HG03457 (cell line): ENCODE results near the gene NUDT14.

ENCODE experiments used
- ATAC-seq: cut with Tn5 transposase; IDR thresholded peaks from one replicate; pipeline ENCODE4 v1.9.1; 2021; ENCODE audit warnings: moderate number of reproducible peaks; ENCODE audit not compliant: unreplicated experiment

Gene NUDT14

DNA sequence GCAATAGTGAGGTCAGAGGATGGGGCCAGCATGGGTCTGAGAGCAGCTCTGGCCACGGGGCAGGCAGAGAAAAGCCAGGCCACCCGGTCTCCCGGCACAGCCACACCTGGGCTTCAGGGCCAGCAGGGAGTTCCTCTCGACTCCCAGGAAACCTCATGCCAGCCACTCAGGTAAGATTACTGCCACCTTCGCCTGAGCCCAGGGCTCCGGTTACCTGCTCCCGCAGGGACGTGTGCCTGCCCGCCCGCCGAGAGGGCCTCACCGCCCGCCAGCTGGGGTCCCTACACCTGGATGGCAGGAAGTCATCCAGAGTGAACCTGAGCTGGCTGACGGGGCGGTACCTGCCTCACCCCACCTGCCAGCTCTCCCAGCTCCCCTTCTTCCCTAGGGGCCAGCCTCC is 19.8 kb downstream of the NUDT14 start:
- no peak for ATAC-seq

DNA sequence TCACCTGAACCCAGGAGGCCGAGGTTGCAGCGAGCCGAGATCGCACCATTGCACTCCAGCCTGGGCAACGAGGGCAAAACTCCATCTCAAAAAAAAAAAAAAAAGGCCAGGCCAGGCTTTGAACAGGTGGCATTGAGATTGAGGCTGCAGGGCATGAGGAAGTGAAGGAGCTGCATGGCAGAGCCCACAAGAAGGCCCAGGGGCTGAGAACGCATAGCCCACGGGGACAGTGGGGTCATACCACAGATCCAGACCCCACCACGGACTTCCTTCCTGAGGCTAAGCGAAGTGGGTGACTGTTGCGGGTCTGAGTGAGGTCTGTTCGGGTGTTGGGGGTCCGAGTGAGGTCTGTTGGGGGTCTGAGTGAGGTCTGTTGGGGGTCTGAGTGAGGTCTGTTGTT is 20.3 kb downstream of the NUDT14 start:
- no peak for ATAC-seq

DNA sequence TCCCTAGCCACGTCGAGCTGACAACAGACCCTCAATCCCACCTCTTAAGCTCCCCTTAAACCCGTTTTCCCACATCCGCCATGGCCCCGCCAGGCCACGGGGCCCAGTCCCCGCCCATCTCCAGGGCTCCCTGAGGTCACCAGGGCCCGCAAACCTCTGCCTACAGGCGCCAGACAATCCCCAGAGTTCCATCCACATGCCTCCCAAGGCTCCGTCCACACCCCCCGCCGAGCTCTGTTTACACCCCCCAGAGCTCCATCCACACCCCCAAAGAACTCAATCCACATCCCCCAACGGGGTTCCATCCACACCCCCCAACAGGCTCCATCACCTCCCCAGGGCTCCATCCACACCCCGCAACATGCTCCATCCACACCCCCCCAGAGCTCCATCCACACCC is 21.8 kb downstream of the NUDT14 start:
- no peak for ATAC-seq

DNA sequence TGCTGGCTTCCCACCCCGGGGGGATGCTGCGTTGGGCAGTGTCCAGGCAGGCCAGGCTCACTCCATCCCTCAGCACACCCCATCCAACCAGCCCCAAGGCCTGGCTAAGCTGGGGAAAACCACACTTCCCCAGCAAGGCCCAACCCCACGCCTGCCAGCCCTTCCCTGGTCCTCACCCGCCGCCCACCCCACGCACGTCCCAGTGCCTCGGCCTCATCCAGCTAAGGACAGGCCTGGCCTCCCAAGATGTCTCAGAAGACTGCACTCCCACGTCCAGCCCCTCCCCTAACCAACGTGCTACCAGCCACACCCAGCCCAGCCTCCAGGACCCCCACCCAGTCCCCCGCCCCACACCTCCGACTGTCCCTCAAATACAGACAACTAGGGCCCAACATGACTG is 22.3 kb downstream of the NUDT14 start:
- no peak for ATAC-seq

DNA sequence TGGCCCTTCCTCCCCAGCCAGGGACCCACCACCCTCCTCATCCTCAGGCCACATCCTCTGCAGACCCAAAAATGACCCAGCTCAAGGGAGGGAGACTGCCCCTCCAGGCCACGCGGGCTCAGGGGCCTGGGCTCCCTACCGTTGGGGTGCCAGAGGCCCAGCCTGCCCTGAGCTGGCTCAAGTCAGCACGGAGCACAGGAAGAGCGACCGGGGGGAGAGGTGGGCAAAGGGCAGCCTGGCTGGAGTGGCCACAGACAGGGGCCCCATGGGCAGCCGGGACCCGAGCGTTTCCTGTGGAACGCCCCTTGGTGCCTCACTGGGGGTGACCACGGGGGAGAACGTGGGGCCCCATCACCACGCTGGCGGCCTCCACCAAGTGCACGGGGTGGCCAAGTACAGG is 23.2 kb downstream of the NUDT14 start:
- ATAC-seq: no peak

DNA sequence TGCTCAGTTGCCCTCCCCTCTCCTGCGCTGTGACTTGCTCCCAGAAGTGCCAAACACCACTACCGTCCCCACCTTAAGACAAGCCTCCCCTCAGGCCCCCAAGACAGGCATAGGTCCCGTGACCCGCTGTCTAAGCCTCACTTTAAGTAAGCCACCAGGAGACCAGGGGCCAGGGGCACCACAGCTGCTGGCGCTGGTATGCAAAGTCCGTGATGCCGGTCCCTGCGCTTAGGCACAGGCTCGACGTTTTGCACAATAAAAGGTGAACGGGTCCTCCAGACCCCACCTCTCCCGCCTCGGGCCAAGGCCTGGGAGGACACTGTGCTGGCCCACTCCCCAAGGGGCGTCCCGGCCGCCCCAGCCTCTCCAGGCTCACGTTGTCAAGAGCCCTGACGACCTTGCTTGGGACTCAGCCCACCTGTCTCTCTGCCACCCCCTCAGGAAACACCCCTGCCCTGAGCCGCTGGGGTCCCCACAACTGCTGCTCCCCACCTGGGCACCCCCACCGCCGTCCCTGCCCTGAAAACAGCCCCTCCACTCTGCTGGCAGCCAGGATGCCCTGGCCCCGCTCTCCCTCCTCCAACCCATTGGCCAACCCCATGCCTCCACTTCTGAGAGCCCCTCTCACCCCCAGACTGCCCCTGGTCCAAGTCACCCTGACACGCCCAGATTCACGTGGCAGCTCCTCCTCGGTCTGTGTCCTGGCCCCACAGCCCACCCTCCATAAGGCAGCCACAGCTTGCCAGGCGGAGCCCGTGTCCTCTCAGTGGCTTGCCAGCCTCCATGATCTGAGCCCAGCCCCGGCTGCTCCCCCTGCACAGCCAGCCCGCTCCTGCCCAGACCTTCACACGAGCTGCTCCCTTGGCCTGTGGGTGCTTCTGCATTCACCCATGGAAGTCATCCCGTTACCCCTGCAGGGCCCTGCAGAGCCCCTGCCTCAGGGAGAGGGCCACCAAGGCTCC is 24.4 kb downstream of the NUDT14 start:
- no peak for ATAC-seq

DNA sequence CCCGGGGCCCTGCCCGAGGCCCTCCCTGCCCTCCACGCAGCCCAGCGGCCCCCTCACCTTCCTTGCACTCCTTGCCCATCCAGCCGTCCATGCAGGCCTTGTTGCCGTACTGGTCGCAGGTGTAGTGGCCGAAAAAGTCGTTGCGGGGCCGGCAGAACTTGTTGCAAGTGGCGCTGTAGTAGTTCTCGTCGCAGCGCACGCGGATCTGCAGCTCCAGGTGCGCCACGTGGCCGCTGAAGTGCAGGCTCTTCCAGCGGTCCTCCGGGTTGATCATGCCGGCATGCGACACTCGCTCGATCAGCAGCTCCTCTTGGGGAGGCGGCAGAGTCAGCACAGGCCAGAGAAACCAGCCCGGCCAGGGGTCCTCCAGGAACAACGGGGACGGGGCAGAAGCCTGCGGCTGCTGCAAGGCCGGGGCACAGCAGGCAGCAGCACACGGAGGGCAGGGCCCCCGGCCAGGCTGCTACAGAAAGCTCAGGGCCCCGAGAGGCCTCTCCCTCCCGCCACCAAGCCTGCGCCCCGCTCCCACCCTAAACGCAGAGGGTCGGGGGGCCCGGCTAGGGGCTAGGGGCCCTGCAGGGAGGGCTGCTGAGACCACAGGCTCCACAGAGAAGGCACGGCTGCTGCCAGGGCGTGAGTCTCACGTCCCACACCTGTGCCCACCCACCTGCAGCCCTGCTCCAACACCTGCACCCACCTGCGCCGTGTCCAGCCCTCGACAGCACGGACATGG is 25.3 kb downstream of the NUDT14 start:
- no peak for ATAC-seq

DNA sequence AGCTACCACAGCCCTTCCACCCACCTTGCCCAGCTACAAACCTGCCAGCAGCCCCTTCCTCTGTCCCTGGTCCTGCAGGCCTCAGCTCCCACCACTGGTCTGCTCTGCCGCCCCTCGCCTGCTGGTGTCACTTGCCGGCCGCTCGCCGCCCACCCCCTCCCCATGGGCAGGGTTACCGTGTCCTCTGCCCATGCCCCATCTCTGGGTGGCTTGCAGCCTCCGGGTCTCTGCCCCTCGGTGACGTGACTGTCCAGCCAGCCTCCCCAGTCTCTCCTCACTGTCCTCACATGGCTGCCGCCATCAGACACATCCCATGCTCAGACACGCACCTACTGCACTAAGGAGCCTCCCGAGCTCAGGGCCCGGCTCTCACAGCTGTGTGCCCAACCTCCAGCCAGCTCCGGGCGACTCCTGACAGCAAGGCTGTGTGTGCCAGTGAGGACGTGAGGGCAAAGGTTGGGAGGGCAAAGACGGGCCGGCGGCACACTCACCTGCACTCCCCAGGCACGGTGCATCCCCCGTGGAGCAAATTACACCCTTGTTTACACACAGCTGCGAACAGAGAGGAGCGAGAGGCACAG is 26.0 kb downstream of the NUDT14 start:
- ATAC-seq: no peak

DNA sequence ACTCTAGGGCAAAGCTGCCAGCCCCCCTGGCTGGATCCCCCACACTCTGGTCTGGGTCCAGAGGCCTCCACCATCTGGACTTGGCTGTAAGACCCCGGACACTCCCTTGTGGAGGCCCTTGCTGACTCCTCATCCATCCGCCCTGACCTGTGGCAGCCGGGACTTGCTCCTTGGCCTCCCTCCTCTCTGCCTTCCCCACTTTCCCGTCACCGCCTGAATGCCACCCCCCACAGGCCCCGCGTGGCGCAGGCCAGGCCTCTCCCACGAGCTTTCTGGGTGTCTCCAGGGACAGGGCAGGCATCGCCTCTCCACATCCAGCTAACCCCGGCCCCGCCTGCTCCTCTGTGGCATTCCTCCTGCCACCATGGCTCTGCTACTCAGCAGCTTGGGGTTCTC is 26.6 kb downstream of the NUDT14 start:
- no peak for ATAC-seq

DNA sequence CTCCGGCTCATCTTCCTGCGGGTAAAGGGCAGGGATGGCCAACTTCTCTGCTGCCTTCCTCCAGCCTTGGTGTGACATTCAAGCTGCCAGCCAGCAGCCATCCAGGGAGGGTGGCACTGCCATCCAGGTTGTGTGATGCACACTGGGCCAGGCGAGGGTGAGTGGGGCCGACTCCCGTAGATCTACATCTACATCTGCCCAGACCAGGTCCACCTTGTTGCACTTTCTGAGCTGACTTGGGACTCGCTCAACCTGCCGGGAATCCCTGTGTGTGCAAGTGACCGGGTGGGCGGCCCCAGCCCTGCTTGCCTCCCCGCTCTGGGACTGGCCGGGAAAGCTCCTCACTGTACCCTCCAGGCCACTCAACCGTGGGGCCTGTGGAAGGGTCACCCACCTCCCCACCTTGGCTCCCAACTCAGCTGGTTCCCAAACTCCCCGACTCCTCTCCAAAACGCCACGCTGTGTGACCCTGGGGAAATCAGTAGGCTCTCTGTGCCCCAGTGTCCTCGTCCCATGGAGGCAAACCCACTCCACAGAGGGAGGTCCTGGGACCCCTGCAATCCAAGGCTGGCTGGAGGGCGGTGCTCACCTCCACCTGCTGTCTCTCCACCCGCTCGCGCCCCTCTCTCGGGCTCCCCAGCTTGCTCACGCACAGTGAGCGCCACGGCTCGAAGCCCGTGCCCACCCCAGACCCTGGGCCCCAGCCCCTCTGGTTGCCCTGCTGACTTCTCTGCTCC is 27.2 kb downstream of the NUDT14 start:
- ATAC-seq: no peak

DNA sequence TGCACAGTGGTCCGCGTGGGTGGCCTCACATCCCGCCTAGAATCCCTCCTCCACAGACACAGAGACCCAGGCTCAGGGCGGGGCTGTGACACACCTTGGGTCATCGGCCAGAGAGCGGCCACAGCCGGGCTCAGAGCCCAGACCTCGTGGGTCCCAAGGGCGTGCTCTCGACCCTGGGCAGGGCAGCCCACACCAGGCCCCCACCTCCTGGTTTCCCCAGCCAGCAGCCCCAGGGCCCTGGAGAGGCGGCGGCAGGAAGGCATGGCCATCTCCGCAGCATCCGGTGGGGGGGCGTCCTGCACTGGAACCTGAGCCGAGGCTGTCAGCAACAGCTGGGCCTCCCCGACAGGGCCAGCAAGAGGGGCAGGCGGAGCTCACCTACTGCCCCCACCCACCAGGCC is 27.8 kb downstream of the NUDT14 start:
- no peak for ATAC-seq

DNA sequence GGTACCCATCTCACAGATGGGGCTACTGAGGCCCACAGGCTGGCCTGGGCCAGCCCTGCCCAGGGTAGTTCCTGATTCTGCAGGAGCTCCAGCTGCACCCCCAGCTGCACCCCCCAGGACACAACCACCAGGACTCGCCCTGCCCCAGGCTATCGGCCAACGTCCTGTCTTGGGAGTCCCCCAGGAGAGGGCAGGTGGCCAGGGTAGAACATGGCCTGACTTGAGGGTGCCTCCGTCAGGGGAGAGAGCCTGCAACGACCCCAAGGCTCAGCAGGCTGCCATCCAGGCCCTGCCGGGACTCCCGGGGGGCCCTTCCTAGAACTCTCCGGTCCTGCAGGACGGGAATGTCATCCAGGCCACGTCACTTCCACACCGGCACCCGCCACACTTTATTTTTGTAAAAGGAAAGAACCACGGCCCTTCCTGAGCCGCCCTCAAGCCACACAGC is 28.3 kb downstream of the NUDT14 start:
- no peak for ATAC-seq

DNA sequence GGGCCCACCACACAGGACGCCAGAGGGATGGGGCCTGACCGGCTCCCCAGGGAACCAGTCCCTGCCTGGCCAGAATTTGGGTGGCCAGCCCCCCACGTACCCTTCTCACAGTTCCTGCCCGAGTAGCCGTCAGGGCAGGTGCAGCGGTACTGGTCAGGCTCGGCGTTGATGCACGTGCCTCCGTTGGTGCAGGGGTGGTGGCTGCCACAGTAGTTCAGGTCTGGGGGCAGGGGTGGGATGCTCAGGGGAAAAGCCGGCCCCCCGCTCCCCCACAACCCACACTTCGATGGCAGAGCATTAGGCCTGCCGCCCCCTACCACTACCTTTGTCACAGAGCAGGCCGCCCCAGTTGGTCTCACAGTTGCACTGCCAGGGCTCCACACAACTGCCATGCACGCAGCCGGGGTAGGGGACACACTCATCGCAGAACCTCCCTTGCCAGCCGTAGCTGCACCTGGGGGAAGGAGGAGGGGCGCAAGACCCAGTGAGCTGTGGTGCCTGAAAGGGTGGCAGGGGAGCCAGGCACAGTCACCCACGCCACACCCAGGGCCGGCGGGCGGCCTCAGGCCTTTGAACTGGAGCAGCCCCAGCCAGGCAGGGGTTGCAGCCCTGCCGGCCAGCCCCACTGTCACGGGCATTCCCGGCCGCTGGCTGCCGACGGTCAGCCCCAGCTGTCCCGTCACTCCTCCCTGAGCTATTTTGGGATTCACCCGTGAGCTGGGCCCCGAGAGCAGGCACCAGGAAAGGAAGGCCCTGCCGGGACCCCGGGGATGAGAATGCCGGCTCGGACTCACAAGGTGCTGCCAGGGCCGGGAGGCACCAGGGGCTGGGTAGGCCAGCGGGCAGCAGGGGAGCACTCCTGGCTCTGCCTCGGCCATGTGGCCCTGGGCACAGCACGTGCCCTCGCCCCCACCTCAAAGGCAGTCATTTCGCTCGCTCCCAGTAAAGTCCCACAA is 29.0 kb downstream of the NUDT14 start:
- no peak for ATAC-seq

DNA sequence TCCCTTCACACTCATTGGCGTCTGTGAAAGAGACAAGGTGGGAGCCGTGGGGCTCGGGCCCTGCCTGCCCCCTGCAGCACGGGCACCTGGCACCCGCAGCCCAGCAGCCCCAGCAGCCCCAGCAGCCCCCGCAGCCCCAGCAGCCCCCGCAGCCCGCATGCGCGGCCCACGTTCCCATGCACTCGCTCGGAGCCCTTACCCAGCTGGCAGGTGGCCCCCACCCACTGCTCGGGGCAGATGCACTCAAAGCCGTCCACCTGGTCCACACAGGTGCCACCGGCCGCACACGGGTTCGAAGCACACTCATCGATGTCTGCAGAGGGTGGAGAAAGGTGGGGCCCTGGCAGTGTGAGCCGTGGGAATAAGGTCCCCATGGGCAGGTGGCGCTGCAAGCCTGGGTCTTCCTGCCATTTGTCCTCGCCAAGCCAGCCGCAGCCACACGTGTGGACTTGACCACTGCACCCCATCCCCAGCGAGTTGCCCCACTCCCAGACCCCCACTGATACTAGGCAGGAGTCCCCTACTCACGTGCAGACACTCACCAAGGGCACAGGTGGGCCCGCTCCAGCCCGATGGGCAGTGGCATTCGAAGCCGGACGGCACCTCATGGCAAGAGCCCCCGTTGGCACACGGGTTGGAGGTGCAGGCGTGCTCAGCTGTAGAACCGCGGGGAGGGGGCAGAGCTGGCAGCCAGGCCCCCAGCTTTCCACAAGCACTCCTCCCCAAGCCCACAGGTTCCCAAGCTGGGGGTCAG is 29.9 kb downstream of the NUDT14 start:
- ATAC-seq: no peak

DNA sequence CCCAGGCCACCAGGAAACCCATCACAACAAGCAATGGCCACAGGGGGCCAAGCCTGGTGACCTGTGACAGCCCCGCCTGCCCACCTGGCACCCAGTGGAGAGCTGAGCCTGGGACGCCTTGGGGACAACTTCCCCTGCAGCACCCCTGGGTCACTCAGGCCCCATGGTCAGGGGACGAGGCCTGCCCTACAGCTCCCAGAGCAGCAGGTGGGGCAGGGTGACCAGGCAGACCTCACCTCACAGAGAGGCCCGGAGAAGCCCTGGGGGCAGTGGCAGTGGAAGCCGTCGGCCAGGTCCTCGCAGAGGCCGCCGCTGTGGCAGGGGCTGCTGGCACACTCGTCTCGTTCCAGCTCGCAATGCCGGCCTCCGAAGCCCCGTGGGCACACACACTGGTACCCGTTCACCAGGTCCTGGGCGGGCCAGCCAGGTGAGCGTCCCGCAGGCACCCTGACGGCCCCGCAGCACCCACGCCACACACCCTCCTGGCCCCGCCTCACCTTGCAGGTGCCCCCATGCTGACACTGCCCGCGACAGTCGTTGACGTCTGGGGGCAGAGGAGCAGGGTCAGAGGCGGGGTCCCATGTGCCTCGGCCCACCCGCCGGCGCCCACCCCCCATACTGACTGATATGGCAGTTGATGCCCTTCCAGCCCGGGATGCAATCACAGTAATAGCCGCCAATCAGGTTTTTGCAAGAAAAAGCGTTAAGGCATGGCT is 30.6 kb downstream of the NUDT14 start:
- no peak for ATAC-seq

DNA sequence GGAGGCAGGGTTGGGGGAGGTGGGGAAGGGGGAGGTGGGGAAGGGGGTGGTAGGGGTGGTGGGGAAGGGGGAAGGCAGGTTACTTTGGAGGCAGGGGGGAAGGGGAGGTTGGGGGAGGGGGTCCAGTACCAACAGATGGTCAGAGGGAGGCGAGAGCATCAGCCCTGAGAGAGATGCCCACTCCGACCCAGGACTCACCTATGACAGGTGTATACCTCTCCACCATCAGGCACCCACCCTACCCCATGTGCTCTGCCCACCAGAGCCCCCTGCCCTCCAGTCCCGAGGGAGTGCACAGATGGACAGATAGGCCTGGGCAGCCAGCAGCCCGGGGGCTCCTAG is 31.1 kb downstream of the NUDT14 start:
- no peak for ATAC-seq

DNA sequence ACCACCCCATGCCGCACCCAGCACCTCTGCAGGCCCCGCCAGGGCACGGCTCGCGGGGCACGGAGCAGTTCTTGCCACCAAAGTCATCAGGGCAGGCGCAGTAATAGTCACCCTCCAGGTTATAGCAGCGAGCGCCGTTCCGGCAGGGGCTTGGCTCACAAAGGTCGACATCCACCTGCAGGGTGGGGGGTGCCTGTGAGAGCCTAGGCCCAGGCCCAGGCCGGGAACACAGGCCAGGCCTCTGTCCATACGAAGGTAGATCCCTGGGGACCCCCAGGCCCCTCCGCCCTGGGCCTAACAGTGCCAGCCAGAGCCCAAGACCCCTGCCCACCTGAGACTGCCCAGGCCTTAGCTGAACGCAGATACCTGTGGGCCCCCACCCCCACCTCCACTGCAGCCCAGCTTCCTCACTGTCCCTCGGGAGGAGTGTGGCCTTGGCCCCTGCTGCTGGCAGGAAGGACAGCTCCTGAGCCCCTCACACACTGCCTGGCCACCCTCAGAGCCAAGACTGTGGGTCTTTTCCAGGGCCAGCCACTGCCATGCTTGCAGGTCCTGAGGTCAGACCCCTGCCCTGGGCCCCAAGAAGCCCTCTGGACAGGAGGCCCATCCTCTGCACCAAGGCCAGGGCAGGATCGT is 31.8 kb downstream of the NUDT14 start:
- ATAC-seq: no peak

DNA sequence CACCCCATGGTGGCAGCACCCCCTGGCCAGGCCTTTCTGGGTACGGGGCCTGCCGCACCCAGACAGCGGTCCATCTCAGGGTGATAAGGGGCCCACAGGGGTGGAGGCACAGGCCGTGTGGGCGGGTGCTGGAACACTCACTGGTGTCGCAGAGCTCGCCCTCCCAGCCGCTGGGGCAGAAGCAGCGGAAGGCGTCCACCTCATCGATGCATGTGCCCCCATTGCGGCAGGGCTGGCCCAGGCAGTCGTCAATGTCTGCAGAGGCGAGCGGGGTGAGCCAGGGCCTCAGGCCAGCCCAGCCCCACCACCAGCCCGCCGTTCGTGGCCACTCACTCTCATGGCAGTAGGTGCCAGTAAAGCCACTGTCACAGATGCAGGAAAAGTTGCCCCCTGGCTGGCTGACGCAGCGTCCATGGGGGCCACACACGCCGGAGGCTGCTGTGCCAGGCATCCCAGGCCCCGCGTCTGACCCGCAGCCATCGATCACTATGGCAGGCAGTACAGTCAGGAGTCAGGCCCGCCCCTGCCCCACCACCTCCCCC is 32.4 kb downstream of the NUDT14 start:
- ATAC-seq: no peak
